GM18517 (cell line): ENCODE results near the gene OR9A4.

Source experiments
- ATAC-seq: cut with Tn5 transposase; IDR thresholded peaks from one replicate; pipeline ENCODE4 v1.9.1; 2021; ENCODE audit warnings: mild to moderate bottlenecking, moderate library complexity; ENCODE audit not compliant: unreplicated experiment

The OR9A4 gene

DNA sequence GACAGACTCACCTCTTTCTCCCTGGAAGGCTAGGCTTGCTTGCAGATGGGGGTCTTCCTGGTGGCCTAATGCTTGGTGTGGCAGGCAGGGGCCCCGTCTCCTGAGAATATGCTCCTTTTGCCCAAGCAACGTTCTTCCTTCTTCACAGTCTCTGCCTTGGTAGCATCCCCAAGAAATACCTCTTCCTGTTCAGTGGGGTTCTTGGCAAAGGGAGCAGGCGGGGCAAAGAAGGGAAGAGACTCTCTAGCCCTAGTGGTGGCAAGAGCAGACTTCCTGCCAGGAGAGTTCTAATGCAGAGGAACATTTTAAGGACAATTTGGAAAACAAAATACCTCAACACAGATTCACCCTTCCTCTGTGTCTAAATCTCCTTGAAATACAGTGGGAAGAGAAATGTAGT, 30.6 kb downstream of the OR9A4 start, which contains the start of gene CLEC5A:
TSS of gene CLEC5A (minus strand) at position 179 of the 400 bp plus-strand sequence. CDS start 682 bp downstream, outside the sequence.
- no peak for ATAC-seq

DNA sequence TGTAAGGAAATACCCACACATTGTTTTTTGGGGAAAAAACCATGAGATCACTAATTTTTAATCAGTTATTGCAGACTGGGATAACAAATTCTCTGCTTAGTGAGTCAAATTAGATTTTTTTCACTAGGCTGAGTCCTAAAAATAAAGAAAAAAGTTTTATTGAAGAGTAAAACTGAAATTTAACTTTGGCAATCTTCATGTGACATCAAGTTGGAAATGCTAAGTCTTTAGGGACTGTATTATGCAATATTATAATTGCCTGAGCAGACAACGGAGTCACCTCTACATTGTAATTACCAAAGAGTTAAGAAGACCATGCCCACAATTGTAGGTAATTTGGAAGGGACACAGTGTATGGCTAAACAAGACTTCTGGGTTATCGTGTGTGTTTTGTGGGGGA, 32.8 kb downstream of the OR9A4 start:
- ATAC-seq, result no peak

DNA sequence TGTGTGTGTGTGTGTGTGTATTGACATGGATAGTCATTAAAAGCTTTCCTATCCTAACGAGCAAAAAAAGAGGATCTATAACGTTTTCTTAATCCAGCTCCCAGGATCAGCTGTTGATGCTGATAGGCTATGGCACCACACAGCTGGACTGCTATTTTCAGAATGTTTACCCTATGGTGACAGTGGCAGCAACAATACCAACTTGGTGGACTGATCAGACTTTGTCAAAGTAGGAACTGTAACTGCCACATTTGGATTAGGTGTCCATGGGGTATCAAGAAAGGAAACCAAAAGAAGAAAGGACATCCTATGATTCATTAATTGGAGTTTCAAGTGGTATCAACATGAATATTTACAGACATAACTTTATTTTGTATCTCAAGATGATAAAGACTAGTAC, 33.3 kb downstream of the OR9A4 start:
- no peak for ATAC-seq

DNA sequence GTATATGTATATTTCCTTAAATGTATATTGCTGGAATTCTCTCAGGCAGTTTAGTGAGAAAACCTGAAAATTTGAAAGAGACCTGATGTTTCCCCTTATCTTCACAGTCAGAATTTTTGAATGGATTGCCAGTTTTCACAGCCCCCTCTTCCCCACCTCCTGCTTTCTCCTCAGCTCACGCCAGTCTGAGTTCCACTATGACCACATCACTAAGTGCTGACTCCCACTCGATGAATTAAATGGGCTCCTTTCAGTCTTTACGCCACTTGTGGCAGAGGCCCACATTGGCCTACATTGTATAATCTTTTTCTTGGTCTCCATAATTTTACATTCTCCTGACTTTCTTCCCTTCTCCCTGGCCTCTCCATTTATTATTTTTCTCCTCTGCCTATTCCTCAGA, 33.7 kb downstream of the OR9A4 start:
- no peak for ATAC-seq

DNA sequence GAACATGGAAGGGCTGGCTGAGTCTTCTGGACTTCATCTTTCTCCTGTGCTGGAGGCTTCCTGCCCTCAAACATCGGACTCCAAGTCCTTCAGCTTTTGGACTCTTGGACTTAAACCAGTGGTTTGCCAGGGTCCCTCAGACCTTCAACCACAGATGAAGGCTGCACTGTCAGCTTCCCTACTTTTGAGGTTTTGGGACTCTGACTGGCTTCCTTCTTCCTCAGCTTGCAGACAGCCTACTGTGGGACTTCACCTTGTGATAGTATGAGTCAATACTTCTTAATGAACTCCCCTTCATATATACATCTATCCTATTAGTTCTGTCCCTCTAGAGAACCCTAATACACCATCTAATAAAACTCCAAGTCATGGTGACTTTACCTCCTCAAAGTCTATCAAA, 34.6 kb downstream of the OR9A4 start:
- no peak for ATAC-seq

DNA sequence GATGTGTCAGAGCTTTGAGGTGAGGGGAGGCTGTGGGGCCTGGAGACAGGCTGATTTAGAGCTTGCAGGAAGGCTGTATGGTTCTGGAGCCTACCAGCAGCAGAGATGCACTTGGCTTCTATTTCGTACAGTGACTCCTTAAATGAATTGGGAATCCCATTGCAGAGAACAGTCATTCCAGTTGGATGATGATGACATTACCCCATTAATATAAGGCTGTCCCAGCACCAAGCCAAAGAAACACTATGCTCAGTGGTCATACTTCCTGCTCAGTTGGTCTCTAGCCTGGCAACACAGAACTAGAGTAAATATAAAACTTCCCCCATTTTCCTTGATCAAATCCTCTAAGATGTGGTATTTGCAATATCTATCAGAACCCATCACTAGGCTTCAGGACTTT, 36.3 kb downstream of the OR9A4 start:
- ATAC-seq, result no peak

DNA sequence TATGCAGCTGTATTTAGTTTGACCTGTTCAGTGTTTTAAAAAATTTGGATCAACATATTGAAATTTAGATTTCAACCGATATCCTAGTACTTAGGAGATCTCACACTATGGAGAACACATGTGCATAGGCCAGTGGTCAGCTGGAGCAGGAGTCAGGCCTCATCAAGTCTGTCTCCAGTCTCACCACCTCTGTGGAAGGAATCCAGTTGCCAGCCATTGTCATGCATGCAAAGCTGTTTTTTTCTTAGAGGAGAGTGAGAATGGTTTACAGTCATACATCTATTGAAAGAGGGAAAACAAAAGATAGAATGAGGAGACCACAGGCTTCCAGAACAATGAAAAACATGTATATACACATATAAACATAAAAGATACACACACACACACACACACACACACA, 38.1 kb downstream of the OR9A4 start:
- no peak for ATAC-seq

DNA sequence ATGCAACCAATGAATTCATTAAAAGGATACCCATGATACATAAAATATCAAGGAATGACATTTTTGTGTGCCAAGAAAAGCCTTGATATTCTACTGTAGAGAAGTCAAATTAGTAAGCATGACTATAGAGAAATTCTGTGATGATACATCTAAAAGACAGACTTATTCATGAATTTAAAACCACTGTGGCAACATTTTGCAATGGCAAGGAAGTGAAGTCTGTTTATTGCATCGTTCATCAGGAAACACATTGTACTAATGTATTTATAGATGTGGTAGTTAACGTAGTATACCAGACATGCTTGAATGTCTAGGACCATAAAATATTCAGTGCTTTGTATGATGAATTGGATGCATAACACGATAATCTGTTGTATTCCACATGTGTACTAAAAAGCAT, 39.9 kb downstream of the OR9A4 start:
- ATAC-seq, result no peak

DNA sequence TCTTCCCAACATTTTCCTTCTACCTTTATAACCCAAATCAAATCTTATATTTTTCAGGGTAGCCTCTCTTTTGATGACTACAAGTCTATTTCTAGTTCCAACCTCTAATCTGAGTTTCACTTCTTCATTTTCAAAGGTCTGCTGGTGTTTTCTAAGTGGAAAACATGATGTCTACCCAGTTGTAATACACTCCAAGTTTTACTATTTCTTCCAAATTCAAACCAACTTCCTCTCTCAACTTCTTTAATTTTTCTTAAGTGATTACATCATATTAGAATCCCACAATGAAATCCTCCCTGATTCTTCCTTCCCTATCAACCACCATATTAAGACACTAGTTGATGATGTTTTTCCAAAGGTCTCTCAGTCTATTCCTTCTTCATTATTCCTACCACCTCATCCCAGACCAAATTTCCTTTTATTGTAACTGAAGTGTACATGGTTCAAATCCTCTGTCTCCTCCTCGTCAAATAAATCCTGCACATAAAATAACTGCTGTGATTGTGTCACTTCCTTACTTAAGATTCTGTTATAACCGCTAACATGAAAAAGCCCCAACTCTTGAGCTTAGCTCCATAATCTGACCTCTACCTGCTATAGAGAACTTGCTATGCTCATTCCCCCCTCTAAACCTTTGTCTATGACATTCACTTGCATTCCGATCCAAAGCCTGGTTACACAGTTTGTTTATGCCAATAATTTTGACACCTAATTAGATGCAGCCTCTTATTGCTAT, 44.7 kb downstream of the OR9A4 start:
- ATAC-seq, result peak; percentile 69
